ENCODE measurements around the gene DHODH. TPM values are rescaled to one million over a fixed set of nuclear protein-coding genes. Genes with fewer than 3 reads are reported as not detected.
"Not testable (repeated sequence)": the region's sequence is repeated elsewhere in the genome, so short reads cannot be mapped to it uniquely, and the experiment has no call there.

DHODH gene
- total RNA-seq = 1 to 10 TPM; 7.3 to 8.0 TPM
- long read RNA-seq, donor 1, transcript DHODH-201 (9 exons, 2,426 nt) = major isoform, 9 of 11 reads
- long read RNA-seq, donor 1, partial matches to known transcripts = 1 of 11 reads
- long read RNA-seq, donor 1, other reads (novel, unspliced or antisense) = 1 of 11 reads
- long read RNA-seq, donor 2, transcript DHODH-201 (9 exons, 2,426 nt) = major isoform, 25 of 40 reads
- long read RNA-seq, donor 2, partial matches to known transcripts = 7 of 40 reads
- long read RNA-seq, donor 2, other reads (novel, unspliced or antisense) = 8 of 40 reads

- peak; percentile 99 for DNase-seq (ENCODE audit: low spot score)
- intact Hi-C loops (cut with DNase I) = no loop called here
Observed at GRCh38 chr16:72008424-72009216, at the start of gene DHODH. DHODH (plus strand) TSS chr16:72008744; CDS start chr16:72008765, 21 bp downstream.

GRCh38 chr16:71961066-71962039, 47.2 kb upstream of the DHODH start:
- intact Hi-C loops (cut with DNase I) = loop anchor here in 1 of 2 donors (5.0 kb wide), 1 partner anchor 79 kb away; the partner anchor contains the start of gene ZNF821
- DNase-seq (ENCODE audit: low spot score) = peak; percentile 93

GRCh38 chr16:71963125-71963875, 45.2 kb upstream of the DHODH start:
- DNase-seq (ENCODE audit: low spot score) = no peak
- intact Hi-C loops (cut with DNase I) = loop anchor here in 1 of 2 donors (5.0 kb wide), 1 partner anchor 81 kb away; the partner anchor contains the start of gene ZNF821

GRCh38 chr16:71965223-71965622, 43.3 kb upstream of the DHODH start:
- intact Hi-C loops (cut with DNase I) = no loop called here
- no peak for DNase-seq (ENCODE audit: low spot score)

- no peak for DNase-seq (ENCODE audit: low spot score)
- intact Hi-C loops (cut with DNase I) = no loop called here
Observed at GRCh38 chr16:71966932-71967331, 41.6 kb upstream of the DHODH start.

- DNase-seq (ENCODE audit: low spot score) = no peak
- intact Hi-C loops (cut with DNase I) = no loop called here
Observed at GRCh38 chr16:71969353-71969752, 39.2 kb upstream of the DHODH start.

- intact Hi-C loops (cut with DNase I) = no loop called here
- no peak for DNase-seq (ENCODE audit: low spot score)
Observed at GRCh38 chr16:71971571-71971970, 37.0 kb upstream of the DHODH start.

GRCh38 chr16:71972356-71972755, 36.2 kb upstream of the DHODH start:
- intact Hi-C loops (cut with DNase I) = no loop called here
- no peak for DNase-seq (ENCODE audit: low spot score)

- intact Hi-C loops (cut with DNase I) = no loop called here
- no peak for DNase-seq (ENCODE audit: low spot score)
Observed at GRCh38 chr16:71973001-71973400, 35.5 kb upstream of the DHODH start.

GRCh38 chr16:71974068-71974818, 34.3 kb upstream of the DHODH start:
- intact Hi-C loops (cut with DNase I) = no loop called here

GRCh38 chr16:71985262-71985974, 23.1 kb upstream of the DHODH start:
- intact Hi-C loops (cut with DNase I) = no loop called here
- DNase-seq (ENCODE audit: low spot score) = no peak

More at GRCh38 chr16:71974068-71974818, 34.3 kb upstream of the DHODH start:
- DNase-seq (ENCODE audit: low spot score) = no peak

- no peak for DNase-seq (ENCODE audit: low spot score)
- intact Hi-C loops (cut with DNase I) = no loop called here
Observed at GRCh38 chr16:71986131-71986530, 22.4 kb upstream of the DHODH start.

GRCh38 chr16:71995038-71995437, 13.5 kb upstream of the DHODH start:
- intact Hi-C loops (cut with DNase I) = no loop called here

GRCh38 chr16:71997578-71997977, 11.0 kb upstream of the DHODH start:
- intact Hi-C loops (cut with DNase I); DNase-seq (ENCODE audit: low spot score): not testable (repeated sequence)

More at GRCh38 chr16:71995038-71995437, 13.5 kb upstream of the DHODH start:
- DNase-seq (ENCODE audit: low spot score) = no peak

GRCh38 chr16:72001180-72001874, 7.2 kb upstream of the DHODH start:
- intact Hi-C loops (cut with DNase I) = no loop called here
- DNase-seq (ENCODE audit: low spot score) = no peak

GRCh38 chr16:72002619-72003018, 5.9 kb upstream of the DHODH start:
- DNase-seq (ENCODE audit: low spot score) = no peak
- intact Hi-C loops (cut with DNase I) = no loop called here

GRCh38 chr16:72008065-72008423, 500 bp upstream of the DHODH start:
- intact Hi-C loops (cut with DNase I); DNase-seq (ENCODE audit: low spot score): not testable (repeated sequence)

Data from posterior vena cava (tissue), 2 donors.